Epithelial cell of prostate (primary cell): ENCODE results near the gene SPSB3.

Experiments used
- DNase-seq: peaks from one replicate; pipeline ENCODE4 v3.0.0-alpha.2; 2011; ENCODE audit warnings: low read depth, low spot score
- H3K27ac ChIP-seq: fragments of 450-650 bp; 2 replicates; pipeline ENCODE4 v1.5.1; 2017; ENCODE audit warnings: mild to moderate bottlenecking

SPSB3 gene

GRCh38 chr16:1790261-1790610 is 7.9 kb upstream of the SPSB3 start:
- no peak for DNase-seq
- no peak overlapping the region for H3K27ac ChIP-seq

- no peak for DNase-seq
- H3K27ac ChIP-seq = no peak overlapping the region
Observed at GRCh38 chr16:1789643-1790045, 7.3 kb upstream of the SPSB3 start.

- DNase-seq = no peak
- H3K27ac ChIP-seq = no peak overlapping the region
Observed at GRCh38 chr16:1788708-1789100, 6.3 kb upstream of the SPSB3 start.

GRCh38 chr16:1788095-1788707 is 5.8 kb upstream of the SPSB3 start:
- no peak for DNase-seq
- H3K27ac ChIP-seq = no peak overlapping the region

GRCh38 chr16:1787322-1788094 is 5.1 kb upstream of the SPSB3 start:
- DNase-seq = no peak
- no peak overlapping the region for H3K27ac ChIP-seq

- DNase-seq = no peak
- no peak overlapping the region for H3K27ac ChIP-seq
Observed at GRCh38 chr16:1787056-1787321, 4.6 kb upstream of the SPSB3 start.

GRCh38 chr16:1786242-1787055 is 4.1 kb upstream of the SPSB3 start:
- DNase-seq = no peak

GRCh38 chr16:1785846-1786170 is 3.4 kb upstream of the SPSB3 start:
- H3K27ac ChIP-seq = no peak overlapping the region
- no peak for DNase-seq

More at GRCh38 chr16:1786242-1787055, 4.1 kb upstream of the SPSB3 start:
- H3K27ac ChIP-seq = no peak overlapping the region

GRCh38 chr16:1784977-1785845 is 2.8 kb upstream of the SPSB3 start:
- peak overlapping the region; percentile 10 for H3K27ac ChIP-seq
- no peak for DNase-seq

- DNase-seq = no peak
- H3K27ac ChIP-seq = peak overlapping the region; percentile 82
Observed at GRCh38 chr16:1781758-1782407, 488 bp downstream of the SPSB3 start.

- peak overlapping the region; percentile 82 for H3K27ac ChIP-seq
- no peak for DNase-seq
Observed at GRCh38 chr16:1781254-1781653, 1.1 kb downstream of the SPSB3 start.

- no peak for DNase-seq
- peak overlapping the region; percentile 82 for H3K27ac ChIP-seq
Observed at GRCh38 chr16:1780677-1781072, 1.7 kb downstream of the SPSB3 start.

- DNase-seq = no peak
- H3K27ac ChIP-seq = peak overlapping the region; percentile 82
Observed at GRCh38 chr16:1779741-1780676, 2.4 kb downstream of the SPSB3 start.

- no peak for DNase-seq
Observed at GRCh38 chr16:1779234-1779701, 3.1 kb downstream of the SPSB3 start.

GRCh38 chr16:1778200-1779179 is 3.9 kb downstream of the SPSB3 start:
- DNase-seq = no peak
- no peak overlapping the region for H3K27ac ChIP-seq

More at GRCh38 chr16:1779234-1779701, 3.1 kb downstream of the SPSB3 start:
- no peak overlapping the region for H3K27ac ChIP-seq

- DNase-seq = no peak
- no peak overlapping the region for H3K27ac ChIP-seq
Observed at GRCh38 chr16:1777375-1778199, 4.8 kb downstream of the SPSB3 start.

- H3K27ac ChIP-seq = no peak overlapping the region
- DNase-seq = no peak
Observed at GRCh38 chr16:1776991-1777374, 5.4 kb downstream of the SPSB3 start.
